Measurements from ENCODE around the gene ARPC2. TPM values are rescaled to one million over a fixed set of nuclear protein-coding genes. Genes with fewer than 3 reads are reported as not detected.

Gene ARPC2
- total and polyA plus RNA-seq, 2 experiments from 2014 or later = 312 to 436 TPM

- Histone ChIP-seq H3K36me3 (replicated peaks; ENCODE audit: insufficient read depth, low read depth) (peaks cover 7% of the 10 kb centered on the region), H3K9me2 (replicated peaks; ENCODE audit: insufficient read depth) (no peaks in the 10 kb centered on the region), H3K4me2 (no peak overlapping the region), H3K4me3 (no peak overlapping the region), H3K4me1 (ENCODE audit: insufficient read depth) (no peaks in the 10 kb centered on the region), H4K20me1 (ENCODE audit: insufficient read depth, poor library complexity, severe bottlenecking) (no peaks in the 10 kb centered on the region), H3K27ac (no peak overlapping the region), H3K27me3 (no peaks in the 10 kb centered on the region), H2AFZ (no peak overlapping the region), H3K79me2 (peaks cover 26% of the 10 kb centered on the region), H3K9me3 (ENCODE audit: low read depth) (no peaks in the 10 kb centered on the region)
- TF ChIP-seq EZH2phosphoT487 (IDR thresholded peaks at IDR 0.05; ENCODE audit: low read depth, severe bottlenecking, unreplicated experiment) = no peak
- no peak for TF ChIP-seq CTCF (IDR thresholded peaks at IDR 0.05; ENCODE audit: poor library complexity)
- no peak for TF ChIP-seq EZH2 (IDR thresholded peaks at IDR 0.05; ENCODE audit: borderline replicate concordance)
- DNase-seq (ENCODE audit: low spot score) = no peak
- whole genome bisulfite sequencing (ENCODE audit: low lambda C conversion rate, missing lambda C conversion rate) = 81% methylated on average over 5 of the region's 5 CpGs
These were observed 28.2 kb downstream of the ARPC2 start for GRCh38 chr2:218245214-218245613.

GRCh38 chr2:218249691-218250090, 32.7 kb downstream of the ARPC2 start:
- 98% methylated on average over 13 of the region's 13 CpGs for WGBS (ENCODE audit: low lambda C conversion rate, missing lambda C conversion rate)
- Histone ChIP-seq H3K36me3 (replicated peaks; ENCODE audit: insufficient read depth, low read depth) (peaks cover 7% of the 10 kb centered on the region), H3K4me2 (no peak overlapping the region), H4K20me1 (ENCODE audit: insufficient read depth, poor library complexity, severe bottlenecking) (no peaks in the 10 kb centered on the region), H3K27me3 (no peaks in the 10 kb centered on the region), H3K79me2 (peaks cover 9% of the 10 kb centered on the region), H2AFZ (no peak overlapping the region), H3K9me3 (ENCODE audit: low read depth) (no peaks in the 10 kb centered on the region), H3K27ac (no peak overlapping the region), H3K4me3 (no peak overlapping the region), H3K9me2 (replicated peaks; ENCODE audit: insufficient read depth) (no peaks in the 10 kb centered on the region), H3K4me1 (ENCODE audit: insufficient read depth) (no peaks in the 10 kb centered on the region)
- no peak for DNase-seq (ENCODE audit: low spot score)
- TF ChIP-seq CTCF (IDR thresholded peaks at IDR 0.05; ENCODE audit: poor library complexity) (no peak), EZH2 (IDR thresholded peaks at IDR 0.05; ENCODE audit: borderline replicate concordance) (no peak), EZH2phosphoT487 (IDR thresholded peaks at IDR 0.05; ENCODE audit: low read depth, severe bottlenecking, unreplicated experiment) (no peak)

- Histone ChIP-seq H4K20me1 (ENCODE audit: insufficient read depth, poor library complexity, severe bottlenecking) (no peaks in the 10 kb centered on the region), H3K4me2 (no peak overlapping the region), H3K4me3 (no peak overlapping the region), H3K79me2 (no peaks in the 10 kb centered on the region), H3K27me3 (no peaks in the 10 kb centered on the region), H3K9me3 (ENCODE audit: low read depth) (no peaks in the 10 kb centered on the region), H3K9me2 (replicated peaks; ENCODE audit: insufficient read depth) (no peaks in the 10 kb centered on the region), H3K27ac (no peak overlapping the region), H3K36me3 (replicated peaks; ENCODE audit: insufficient read depth, low read depth) (peaks cover 16% of the 10 kb centered on the region), H2AFZ (no peak overlapping the region), H3K4me1 (ENCODE audit: insufficient read depth) (no peaks in the 10 kb centered on the region)
- WGBS (ENCODE audit: low lambda C conversion rate, missing lambda C conversion rate) = 92% methylated on average over 7 of the region's 7 CpGs
- TF ChIP-seq EZH2 (IDR thresholded peaks at IDR 0.05; ENCODE audit: borderline replicate concordance) (no peak), CTCF (IDR thresholded peaks at IDR 0.05; ENCODE audit: poor library complexity) (no peak), EZH2phosphoT487 (IDR thresholded peaks at IDR 0.05; ENCODE audit: low read depth, severe bottlenecking, unreplicated experiment) (no peak)
- no peak for DNase-seq (ENCODE audit: low spot score)
These were observed 35.7 kb downstream of the ARPC2 start for GRCh38 chr2:218252509-218253231.

Data from hepatocyte (in vitro differentiated cells).